GM23338 (cell line): ENCODE measurements around the gene TESK2.

Experiments used
- ETS1 ChIP-seq: IDR thresholded peaks from 2 replicates; pipeline ENCODE4 v1.6.1; 2016; ENCODE audit warnings: antibody characterized with exemption
- JUNB ChIP-seq: IDR thresholded peaks from one replicate; pipeline ENCODE4 v1.6.1; 2016; ENCODE audit warnings: antibody characterized with exemption; ENCODE audit not compliant: unreplicated experiment
- TF ChIP-seq, protein P1 (sequence below), 2 experiments: fragments of 200-600 bp in 1 of 2; sonication (generic) in 1 of 2; conservative IDR thresholded peaks; 2 replicates each; pipeline versions ENCODE4 v1.5.1 to v1.6.1; 2016 to 2017; ENCODE audit warnings: antibody characterized with exemption in 2 of 2, low read depth in 2 of 2, mild to moderate bottlenecking in 2 of 2, moderate library complexity in 1 of 2

GRCh38 chr1:45493116-45493697 is 2.2 kb upstream of the TESK2 start:
- TF ChIP-seq ETS1 (no peak), JUNB (no peak)
- TF ChIP-seq, protein P1, sequence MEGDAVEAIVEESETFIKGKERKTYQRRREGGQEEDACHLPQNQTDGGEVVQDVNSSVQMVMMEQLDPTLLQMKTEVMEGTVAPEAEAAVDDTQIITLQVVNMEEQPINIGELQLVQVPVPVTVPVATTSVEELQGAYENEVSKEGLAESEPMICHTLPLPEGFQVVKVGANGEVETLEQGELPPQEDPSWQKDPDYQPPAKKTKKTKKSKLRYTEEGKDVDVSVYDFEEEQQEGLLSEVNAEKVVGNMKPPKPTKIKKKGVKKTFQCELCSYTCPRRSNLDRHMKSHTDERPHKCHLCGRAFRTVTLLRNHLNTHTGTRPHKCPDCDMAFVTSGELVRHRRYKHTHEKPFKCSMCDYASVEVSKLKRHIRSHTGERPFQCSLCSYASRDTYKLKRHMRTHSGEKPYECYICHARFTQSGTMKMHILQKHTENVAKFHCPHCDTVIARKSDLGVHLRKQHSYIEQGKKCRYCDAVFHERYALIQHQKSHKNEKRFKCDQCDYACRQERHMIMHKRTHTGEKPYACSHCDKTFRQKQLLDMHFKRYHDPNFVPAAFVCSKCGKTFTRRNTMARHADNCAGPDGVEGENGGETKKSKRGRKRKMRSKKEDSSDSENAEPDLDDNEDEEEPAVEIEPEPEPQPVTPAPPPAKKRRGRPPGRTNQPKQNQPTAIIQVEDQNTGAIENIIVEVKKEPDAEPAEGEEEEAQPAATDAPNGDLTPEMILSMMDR (conservative IDR thresholded peaks at IDR 0.05; ENCODE audit: low read depth in 2 of 2) = peak; percentile 75 to 84
